HAP-1 (cell line): ENCODE data around the gene CABP4.

Experiments used
- DNase-seq, 2 experiments: peaks; one replicate each; pipeline ENCODE4 v3.0.0-alpha.2; 2016 to 2020; ENCODE audit warnings: low spot score in 2 of 2
- H3K27me3 ChIP-seq: fragments of 250-450 bp; sonication (Bioruptor Pico); 2 replicates; pipeline ENCODE4 v1.5.1; 2020; ENCODE audit warnings: low read depth, mild to moderate bottlenecking, moderate library complexity
- H3K36me3 ChIP-seq: fragments of 250-450 bp; sonication (Bioruptor Pico); replicated peaks from 2 replicates; pipeline ENCODE4 v1.5.1; 2020; ENCODE audit warnings: mild to moderate bottlenecking
- H3K4me1 ChIP-seq: fragments of 250-450 bp; sonication (Bioruptor Pico); 2 replicates; pipeline ENCODE4 v1.5.1; 2020; ENCODE audit warnings: mild to moderate bottlenecking
- H3K4me3 ChIP-seq: fragments of 250-450 bp; sonication (Bioruptor Pico); 2 replicates; pipeline ENCODE4 v1.5.1; 2020; ENCODE audit warnings: mild to moderate bottlenecking, moderate library complexity
- H3K9me3 ChIP-seq: fragments of 250-450 bp; sonication (Bioruptor Pico); 2 replicates; pipeline ENCODE4 v1.5.1; 2020; ENCODE audit warnings: mild to moderate bottlenecking, moderate library complexity
- in situ Hi-C: fragments of 300-500 bp; cut with MboI; formaldehyde crosslinking; loops from 3 replicates; pipeline ENCODE4 v1.14.3; 2020; ENCODE audit warnings: low sequenced_read_pairs, inconsistent platforms, mixed read lengths

Gene CABP4

DNA sequence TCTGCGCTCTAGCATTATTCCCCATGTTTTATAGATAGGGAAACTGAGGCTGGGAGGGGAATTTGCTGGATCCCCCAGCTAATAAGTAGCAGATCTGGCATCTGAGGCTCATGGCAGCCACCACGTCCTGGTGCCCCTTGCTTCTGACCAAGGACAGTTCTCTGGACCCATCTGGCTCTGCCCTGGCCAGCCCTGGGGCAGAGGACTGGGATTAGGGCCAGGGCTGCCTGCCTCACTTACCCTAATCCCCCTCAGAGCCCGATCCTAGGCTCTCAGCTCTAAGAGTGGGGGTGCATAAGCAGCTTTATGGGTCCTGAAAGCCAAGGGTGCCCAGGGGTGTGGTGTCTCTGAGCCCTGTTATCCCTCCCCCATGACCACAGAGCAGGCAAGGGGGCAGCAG is at the start of gene CABP4:
Gene CABP4 (plus strand): TSS at position 301 of the 400 bp plus-strand sequence. CDS start 70 bp downstream, at position 371.
- no peaks in the 10 kb centered on the region for H3K4me1 ChIP-seq
- H3K36me3 ChIP-seq: no peaks in the 10 kb centered on the region
- in situ Hi-C loops: no loop called here

DNA sequence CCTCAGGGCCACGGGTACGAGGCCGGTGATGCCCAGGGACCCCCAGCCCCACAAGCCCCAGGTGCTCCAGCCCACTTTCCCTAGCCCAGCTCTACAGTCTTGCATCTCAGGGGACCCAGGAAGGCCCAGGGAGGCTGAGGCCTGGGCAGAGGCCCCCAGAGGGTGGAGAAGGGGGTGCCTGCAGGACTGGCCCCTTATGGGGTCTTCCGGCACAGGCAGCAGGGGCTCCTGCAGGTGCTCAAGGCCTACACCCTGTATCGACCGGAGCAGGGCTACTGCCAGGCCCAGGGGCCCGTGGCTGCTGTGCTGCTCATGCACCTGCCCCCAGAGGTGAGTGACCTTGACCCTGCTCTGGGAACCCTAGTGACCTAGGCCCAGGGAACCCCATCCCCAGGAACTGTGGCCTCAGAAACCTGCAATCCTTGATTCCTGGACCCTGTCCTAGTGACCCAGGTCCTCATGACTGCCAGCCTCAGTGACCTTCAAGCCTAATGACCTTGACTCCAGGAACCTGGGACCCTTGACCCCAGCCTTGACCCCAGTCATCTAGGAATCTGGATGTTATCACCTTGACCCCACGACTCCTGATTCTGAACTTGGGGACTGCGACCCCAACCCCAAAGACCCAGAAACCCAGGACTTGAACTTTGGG is 49.3 kb upstream of the CABP4 start:
- peaks cover 6% of the 10 kb centered on the region for H3K4me1 ChIP-seq
- DNase-seq: no peak
- H3K4me3 ChIP-seq: no peak overlapping the region
- no peaks in the 10 kb centered on the region; the same call in 1 of the 2 replicates for H3K36me3 ChIP-seq
- peaks cover 8% of the 10 kb centered on the region; the same call in 1 of the 2 replicates for H3K27me3 ChIP-seq
- in situ Hi-C loops: no loop called here
- no peaks in the 10 kb centered on the region for H3K9me3 ChIP-seq

More for the DNA sequence above, at the start of gene CABP4:
- H3K4me3 ChIP-seq: no peak within 1 kb of the TSS
- no peak for DNase-seq
- no peaks in the 10 kb centered on the region for H3K27me3 ChIP-seq
- H3K9me3 ChIP-seq: no peaks in the 10 kb centered on the region

DNA sequence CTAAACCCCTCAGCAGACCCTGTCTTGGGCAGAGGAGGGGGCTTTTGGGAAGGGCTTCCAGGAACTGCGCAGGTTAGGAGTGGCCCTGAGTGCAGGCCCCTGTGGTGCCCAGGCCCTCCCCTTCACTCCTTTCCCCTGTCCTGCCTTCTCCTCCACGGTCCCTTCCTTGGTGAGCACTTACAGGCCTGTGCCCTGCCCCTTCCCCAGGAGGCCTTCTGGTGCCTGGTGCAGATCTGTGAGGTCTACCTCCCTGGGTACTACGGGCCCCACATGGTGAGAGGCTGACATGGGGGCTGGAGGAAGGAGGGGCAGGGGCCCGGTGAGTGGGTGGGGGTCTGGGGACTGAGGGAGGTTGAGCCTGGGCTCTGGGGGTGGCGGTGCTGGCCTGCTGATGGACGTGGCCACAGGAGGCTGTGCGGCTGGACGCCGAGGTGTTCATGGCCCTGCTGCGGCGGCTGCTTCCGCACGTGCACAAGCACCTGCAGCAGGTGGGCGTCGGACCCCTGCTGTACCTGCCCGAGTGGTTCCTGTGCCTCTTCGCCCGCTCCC is 48.7 kb upstream of the CABP4 start:
- no peaks in the 10 kb centered on the region; the same call in 1 of the 2 replicates for H3K36me3 ChIP-seq
- H3K4me1 ChIP-seq: peaks cover 5% of the 10 kb centered on the region
- peaks cover 8% of the 10 kb centered on the region; the same call in 1 of the 2 replicates for H3K27me3 ChIP-seq
- in situ Hi-C loops: no loop called here
- no peak for DNase-seq
- H3K9me3 ChIP-seq: no peaks in the 10 kb centered on the region
- H3K4me3 ChIP-seq: no peak overlapping the region

DNA sequence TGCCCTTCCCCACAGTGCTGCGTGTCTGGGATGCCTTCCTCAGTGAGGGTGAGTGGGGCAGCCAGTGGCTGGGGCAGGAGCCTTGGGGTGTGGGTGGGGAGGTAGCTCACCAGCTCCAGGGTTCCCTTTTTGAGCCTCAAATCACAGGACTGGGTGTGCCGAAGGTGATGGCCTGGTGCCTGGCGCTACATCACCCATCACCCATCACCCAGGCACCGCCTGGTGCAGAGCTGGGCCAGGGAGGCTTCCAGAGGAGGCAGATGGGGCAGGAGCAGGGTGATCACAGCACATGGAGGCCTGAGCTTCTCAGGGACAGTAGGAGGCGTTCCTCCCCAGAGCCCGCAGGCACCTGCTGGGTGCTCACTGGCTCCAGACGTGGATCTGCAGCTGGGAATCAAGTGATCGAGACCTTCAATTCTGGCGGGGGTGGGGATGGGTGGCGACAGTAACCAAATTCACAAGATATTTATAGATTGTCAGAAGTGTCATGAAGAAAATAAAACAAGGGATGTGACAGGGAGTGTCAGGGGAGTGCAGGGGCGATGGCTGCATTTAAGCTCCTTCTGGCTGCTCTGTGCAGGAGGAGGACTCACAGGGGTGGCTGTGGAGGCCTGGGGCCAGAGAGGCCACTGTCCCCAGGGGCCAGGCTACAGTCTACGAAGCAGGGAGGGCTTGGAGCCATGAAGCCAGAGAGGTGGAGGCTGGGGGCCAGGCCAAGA is 48.0 kb upstream of the CABP4 start:
- Histone ChIP-seq H3K4me1 (peaks cover 3% of the 10 kb centered on the region), H3K27me3 (peaks cover 8% of the 10 kb centered on the region; the same call in 1 of the 2 replicates), H3K4me3 (no peak overlapping the region), H3K9me3 (no peaks in the 10 kb centered on the region), H3K36me3 (no peaks in the 10 kb centered on the region)
- DNase-seq: no peak
- in situ Hi-C loops: no loop called here

DNA sequence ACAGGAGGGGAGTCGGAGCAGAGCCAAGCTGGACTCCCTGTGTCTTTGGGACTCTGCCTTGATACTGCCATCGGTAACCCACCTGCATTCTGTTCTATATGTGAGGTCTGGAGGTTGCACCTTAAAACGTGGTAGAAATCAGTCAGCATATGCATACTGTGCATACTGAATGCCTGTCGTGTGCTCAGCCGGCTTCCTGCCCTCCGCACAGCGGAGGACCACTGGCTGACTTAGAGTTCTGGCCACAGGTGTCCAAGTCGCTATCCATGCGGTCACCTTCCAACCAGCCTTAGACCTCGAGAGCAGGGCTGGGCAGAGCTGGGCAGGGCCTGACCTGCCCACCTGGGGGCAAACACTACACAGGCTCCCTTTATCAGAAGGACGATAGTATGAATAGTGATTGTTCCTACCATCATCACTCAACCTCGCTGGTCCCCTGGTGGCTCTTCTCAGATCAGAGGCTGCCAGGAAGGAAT is 47.4 kb upstream of the CABP4 start:
- Histone ChIP-seq H3K4me3 (no peak overlapping the region), H3K27me3 (peaks cover 8% of the 10 kb centered on the region; the same call in 1 of the 2 replicates), H3K36me3 (no peaks in the 10 kb centered on the region), H3K4me1 (no peaks in the 10 kb centered on the region; the same call in 1 of the 2 replicates), H3K9me3 (no peaks in the 10 kb centered on the region)
- DNase-seq: no peak
- in situ Hi-C loops: no loop called here

DNA sequence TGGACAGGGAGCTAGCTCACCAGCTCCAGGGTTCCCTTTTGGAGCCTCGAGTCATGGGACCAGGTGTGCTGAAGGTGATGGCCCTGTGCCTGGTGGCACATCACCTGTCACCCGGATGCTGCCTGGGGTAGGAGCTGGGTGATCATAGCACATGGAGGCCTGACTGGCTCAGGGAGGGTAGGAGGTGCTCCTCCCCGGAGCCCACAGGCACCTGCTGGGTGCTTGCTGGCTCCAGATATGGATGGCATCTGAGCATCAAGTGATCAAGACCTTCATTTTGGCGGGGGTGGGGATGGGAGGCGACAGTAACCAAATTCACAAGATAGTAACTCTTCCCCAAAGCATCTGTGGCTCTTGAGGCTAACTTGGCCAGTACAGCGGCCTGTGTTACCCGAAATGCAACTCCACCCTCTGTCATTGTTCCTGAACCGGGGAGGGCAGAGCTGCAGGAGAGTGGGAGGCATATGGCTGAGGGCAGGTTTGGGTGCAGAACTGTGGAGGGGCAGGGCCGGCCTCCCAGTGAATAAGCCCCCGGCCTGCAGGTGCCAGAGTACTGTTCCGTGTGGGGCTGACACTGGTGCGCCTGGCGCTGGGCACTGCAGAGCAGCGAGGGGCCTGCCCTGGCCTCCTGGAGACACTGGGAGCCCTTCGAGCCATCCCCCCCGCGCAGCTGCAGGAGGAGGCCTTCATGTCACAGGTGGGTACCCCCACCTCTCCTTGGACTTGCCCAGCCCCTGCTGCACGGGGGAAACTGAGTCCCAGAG is 46.5 kb upstream of the CABP4 start:
- H3K4me3 ChIP-seq: no peak overlapping the region
- in situ Hi-C loops: no loop called here
- H3K36me3 ChIP-seq: no peaks in the 10 kb centered on the region
- no peaks in the 10 kb centered on the region for H3K9me3 ChIP-seq
- no peak for DNase-seq
- peaks cover 8% of the 10 kb centered on the region; the same call in 1 of the 2 replicates for H3K27me3 ChIP-seq
- H3K4me1 ChIP-seq: no peaks in the 10 kb centered on the region; the same call in 1 of the 2 replicates

DNA sequence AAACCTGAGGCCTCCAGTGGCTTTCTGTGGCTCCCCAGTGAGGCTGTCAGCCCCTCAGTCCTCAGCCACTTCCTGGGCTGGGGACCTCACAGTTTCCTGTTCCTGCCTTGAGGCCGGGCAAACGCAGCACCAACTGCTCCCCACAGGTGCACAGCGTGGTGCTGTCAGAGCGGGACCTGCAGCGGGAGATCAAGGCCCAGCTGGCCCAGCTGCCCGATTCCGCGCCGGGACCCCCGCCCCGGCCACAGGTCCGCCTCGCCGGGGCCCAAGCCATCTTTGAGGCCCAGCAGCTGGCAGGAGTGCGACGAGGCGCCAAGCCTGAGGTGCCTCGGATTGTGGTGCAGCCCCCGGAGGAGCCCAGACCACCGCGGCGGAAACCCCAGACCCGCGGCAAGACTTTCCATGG is 45.9 kb upstream of the CABP4 start:
- no peak for DNase-seq
- no peaks in the 10 kb centered on the region for H3K36me3 ChIP-seq
- H3K4me3 ChIP-seq: no peak overlapping the region
- H3K27me3 ChIP-seq: peaks cover 8% of the 10 kb centered on the region; the same call in 1 of the 2 replicates
- in situ Hi-C loops: no loop called here
- H3K9me3 ChIP-seq: no peaks in the 10 kb centered on the region
- H3K4me1 ChIP-seq: no peaks in the 10 kb centered on the region; the same call in 1 of the 2 replicates

DNA sequence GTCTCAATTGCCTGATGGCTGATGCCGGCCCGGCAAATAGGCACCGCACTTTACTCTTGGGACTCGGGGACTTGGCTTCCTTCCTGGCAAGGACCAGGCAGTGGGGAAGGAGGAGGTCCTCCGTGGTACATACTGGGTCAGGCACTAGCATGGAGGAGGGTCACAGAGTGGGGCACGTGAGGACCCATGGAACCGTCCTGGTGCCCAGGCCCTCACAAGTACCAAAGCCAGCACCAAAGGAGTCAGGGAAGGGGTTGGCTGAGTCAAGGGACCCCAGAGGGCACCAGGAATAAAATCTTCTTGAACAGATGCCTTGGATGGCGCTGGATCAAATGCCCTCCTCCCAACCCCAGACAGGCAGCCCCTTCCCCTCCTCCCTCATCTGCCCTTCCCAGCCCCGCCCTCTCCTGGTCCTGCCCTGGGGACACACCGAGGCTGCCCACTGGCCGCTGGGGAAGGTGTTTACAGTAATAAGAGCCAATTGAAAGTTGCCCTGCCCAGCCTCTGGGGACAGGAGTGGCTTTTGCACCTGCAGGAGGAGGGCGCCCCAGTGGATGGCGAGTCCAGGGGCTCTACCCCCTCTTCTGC is 45.3 kb upstream of the CABP4 start:
- Histone ChIP-seq H3K4me3 (no peak overlapping the region), H3K4me1 (no peaks in the 10 kb centered on the region; the same call in 1 of the 2 replicates)
- in situ Hi-C loops: no loop called here

DNA sequence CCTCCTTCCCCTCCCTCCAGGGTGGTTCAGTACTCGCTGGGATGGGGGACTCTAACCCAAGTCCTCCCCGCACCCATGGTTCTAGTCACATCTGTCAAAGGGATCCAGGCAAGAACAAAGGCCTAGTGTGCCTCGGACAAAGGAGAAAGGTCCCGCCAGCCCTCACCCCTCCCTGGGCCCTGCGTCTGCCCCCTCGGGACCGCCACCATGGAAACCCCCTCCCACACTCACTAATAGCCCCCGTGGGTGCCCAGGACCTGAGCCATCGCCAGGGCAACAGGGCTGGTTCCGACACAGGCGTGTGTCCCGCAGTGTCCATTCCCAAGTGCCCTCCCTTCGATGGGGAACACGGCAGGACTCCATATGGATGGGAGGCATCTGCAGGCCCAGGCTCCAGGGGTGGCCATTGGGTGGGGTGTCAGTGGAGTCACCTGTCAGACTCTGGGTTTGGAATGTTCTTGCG is 44.8 kb upstream of the CABP4 start:
- no peaks in the 10 kb centered on the region for H3K36me3 ChIP-seq
- no peak overlapping the region for H3K4me3 ChIP-seq
- no peaks in the 10 kb centered on the region; the same call in 1 of the 2 replicates for H3K4me1 ChIP-seq
- peaks cover 8% of the 10 kb centered on the region; the same call in 1 of the 2 replicates for H3K27me3 ChIP-seq
- DNase-seq: no peak
- in situ Hi-C loops: no loop called here
- no peaks in the 10 kb centered on the region for H3K9me3 ChIP-seq

More for the DNA sequence above, 45.3 kb upstream of the CABP4 start:
- H3K9me3 ChIP-seq: no peaks in the 10 kb centered on the region
- peaks cover 8% of the 10 kb centered on the region; the same call in 1 of the 2 replicates for H3K27me3 ChIP-seq
- H3K36me3 ChIP-seq: no peaks in the 10 kb centered on the region
- peak in 1 of 2 experiments; percentile 59 for DNase-seq

DNA sequence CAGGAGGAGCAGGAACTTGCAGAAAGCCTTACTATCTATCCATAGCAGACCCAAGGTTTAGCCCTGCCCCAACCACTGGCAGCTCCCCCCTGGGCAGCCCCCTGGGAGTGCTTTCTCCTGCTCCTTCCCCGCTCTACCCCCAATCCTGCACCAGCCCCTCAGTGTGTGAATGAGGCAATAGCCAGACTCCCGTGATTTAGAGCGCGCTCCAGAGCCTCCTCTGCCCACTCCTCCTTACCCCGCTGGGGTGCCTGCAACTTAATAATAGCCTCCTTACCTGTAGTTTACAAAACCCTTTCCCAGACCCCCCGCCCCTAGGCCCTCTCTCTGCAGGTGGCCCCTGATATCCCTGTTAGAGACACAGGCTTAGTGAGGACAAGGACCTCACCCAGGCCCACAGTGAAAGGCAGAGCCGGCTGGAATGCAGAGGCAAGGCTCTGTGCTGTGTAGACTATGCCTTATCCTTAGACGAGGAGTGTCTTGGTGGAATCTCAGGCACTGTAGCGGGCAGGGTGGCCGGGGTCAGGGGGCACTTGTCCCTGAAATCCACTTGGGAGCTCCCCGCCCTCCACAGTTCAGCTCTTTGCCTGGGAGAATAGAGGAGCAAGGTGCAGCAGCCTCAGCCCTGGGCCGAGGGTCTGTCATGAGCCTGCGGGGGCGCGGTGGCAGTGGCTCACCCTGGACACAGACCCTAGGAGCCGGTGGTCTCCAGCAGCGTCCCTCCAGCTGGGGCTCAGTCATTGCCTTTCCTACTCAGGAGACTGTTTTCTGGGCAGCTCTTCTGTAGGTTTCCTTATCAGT is 44.0 kb upstream of the CABP4 start:
- in situ Hi-C loops: no loop called here
- no peak overlapping the region for H3K4me3 ChIP-seq

DNA sequence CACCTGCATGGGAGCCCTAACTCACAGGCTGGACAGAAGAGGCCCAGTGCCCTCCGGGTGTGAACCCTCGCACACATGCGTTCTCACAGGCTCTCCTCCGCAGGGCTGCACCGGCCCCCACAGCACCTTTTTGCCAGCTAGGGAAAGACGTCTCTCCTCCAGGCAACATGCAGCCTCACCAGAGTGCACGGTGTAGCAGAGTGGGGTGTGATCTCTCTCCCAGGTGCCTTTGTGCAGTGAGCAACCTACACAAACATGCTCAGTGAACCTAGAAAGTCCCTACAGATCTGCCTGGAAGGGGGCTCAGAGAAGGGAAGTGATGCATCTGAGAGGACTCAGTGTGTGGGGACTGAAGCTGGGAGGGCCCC is 43.4 kb upstream of the CABP4 start:
- DNase-seq: no peak
- in situ Hi-C loops: no loop called here
- no peaks in the 10 kb centered on the region for H3K9me3 ChIP-seq
- H3K4me1 ChIP-seq: no peaks in the 10 kb centered on the region; the same call in 1 of the 2 replicates
- no peaks in the 10 kb centered on the region for H3K36me3 ChIP-seq
- H3K4me3 ChIP-seq: no peak overlapping the region
- peaks cover 8% of the 10 kb centered on the region; the same call in 1 of the 2 replicates for H3K27me3 ChIP-seq

More for the DNA sequence above, 44.0 kb upstream of the CABP4 start:
- peaks cover 8% of the 10 kb centered on the region; the same call in 1 of the 2 replicates for H3K27me3 ChIP-seq
- no peaks in the 10 kb centered on the region for H3K36me3 ChIP-seq
- no peaks in the 10 kb centered on the region; the same call in 1 of the 2 replicates for H3K4me1 ChIP-seq
- no peak for DNase-seq
- H3K9me3 ChIP-seq: no peaks in the 10 kb centered on the region

DNA sequence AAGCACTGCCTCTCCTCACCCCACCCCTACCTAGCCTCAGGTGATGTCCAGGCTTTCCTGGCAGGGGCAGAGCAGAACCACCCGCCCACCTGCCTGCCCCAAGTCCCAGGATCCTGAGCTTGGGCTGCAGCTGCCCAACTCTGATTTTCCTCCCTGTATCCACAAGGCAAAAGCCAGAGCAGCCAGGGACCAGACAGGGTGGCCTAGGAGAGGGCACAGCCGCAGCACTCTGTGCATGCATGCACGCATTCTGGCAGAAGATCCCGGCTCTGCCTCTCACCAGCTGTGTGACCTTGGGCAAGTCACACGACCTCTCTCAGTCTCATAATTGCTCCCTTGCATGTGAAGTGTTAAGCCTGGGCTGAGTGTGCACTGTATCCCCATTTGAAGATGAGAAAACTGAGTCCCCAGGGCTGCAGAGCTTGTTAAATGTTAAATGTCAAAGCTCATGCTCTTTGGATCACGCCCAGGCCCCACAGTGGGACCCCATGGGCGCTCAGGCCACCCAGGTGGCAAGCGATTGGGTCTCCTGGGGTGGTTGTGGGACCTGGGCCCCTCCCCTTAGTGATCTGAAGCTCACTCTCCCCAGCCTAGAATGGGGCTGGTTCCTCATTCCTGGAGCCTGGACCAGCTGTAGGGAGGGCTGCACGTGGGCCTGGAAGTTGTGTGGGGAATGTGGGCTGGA is 42.5 kb upstream of the CABP4 start:
- H3K27me3 ChIP-seq: peaks cover 8% of the 10 kb centered on the region; the same call in 1 of the 2 replicates
- H3K4me3 ChIP-seq: no peak overlapping the region
- H3K9me3 ChIP-seq: no peaks in the 10 kb centered on the region
- in situ Hi-C loops: no loop called here
- no peaks in the 10 kb centered on the region; the same call in 1 of the 2 replicates for H3K4me1 ChIP-seq
- no peaks in the 10 kb centered on the region for H3K36me3 ChIP-seq
- DNase-seq: no peak
